ENCODE measurements around the gene TAF11L12. TPM values are rescaled to one million over a fixed set of nuclear protein-coding genes. Genes with fewer than 3 reads are reported as not detected.
"Not testable (repeated sequence)": the region's sequence is repeated elsewhere in the genome, so short reads cannot be mapped to it uniquely, and the experiment has no call there.

Gene TAF11L12
- not detected in 2 replicates for total RNA-seq (ENCODE audit: low replicate concordance)

DNA sequence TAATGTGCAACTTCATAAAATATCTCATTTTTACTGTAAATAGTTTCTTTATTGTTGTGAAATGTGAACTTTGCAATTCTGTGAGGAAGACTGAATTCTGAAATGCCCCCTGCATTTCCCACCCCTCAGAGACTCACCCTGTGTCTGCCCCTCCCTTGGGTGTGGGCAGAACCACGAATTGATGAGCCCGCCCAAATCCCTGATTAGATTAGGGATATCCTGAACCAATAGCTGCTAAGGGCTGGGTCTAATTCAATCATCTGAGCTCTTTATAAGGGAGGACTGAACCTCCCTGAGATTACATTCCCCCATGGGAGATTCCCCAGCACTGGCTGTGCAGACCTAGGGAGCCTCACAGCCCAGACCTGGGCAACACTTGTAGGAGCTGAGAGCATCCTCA is at the start of gene TAF11L12:
TAF11L12 (plus strand) TSS at position 301 of the 400 bp plus-strand sequence.
- H3K4me3 ChIP-seq (ENCODE audit: low read depth, low read length); DNase-seq (ENCODE audit: low read depth): not testable (repeated sequence)

- DNase-seq (ENCODE audit: low read depth); H3K4me3 ChIP-seq (ENCODE audit: low read depth, low read length): not testable (repeated sequence)
These were observed 24.5 kb upstream of the TAF11L12 start, which contains the start of gene TAF11L7 for GRCh38 chr5:17585658-17586057. TAF11L7 (minus strand) TSS chr5:17585758.

DNA sequence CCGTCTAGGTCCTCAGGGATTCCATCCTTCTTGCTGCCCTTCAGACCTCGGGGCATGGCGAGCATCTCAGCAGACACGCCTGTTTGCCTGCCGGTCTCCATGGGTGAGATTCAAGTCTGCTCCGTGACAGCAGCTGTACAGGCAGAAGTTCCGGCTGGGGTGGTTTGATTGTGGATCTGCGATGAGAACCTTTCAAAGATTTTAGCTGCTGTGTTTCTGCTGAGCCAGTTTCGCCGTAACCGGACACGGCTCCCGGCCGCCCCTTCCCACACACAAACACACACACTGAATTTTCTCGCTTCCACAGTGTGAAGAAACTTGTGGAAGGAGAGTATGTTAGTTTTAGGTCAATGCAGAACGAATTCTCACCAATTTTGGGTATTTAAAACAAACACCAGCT is 19.3 kb upstream of the TAF11L12 start, which contains the start of gene TAF11L8:
TAF11L8 (minus strand) TSS at position 101 of the 400 bp plus-strand sequence.
- H3K4me3 ChIP-seq (ENCODE audit: low read depth, low read length); DNase-seq (ENCODE audit: low read depth): not testable (repeated sequence)

DNA sequence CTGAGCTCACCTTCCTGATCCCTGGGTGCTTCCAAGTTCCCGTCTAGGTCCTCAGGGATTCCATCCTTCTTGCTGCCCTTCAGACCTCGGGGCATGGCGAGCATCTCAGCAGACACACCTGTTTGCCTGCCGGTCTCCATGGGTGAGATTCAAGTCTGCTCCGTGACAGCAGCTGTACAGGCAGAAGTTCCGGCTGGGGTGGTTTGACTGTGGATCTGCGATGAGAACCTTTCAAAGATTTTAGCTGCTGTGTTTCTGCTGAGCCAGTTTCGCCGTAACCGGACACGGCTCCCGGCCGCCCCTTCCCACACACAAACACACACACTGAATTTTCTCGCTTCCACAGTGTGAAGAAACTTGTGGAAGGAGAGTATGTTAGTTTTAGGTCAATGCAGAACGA is 15.9 kb upstream of the TAF11L12 start, which contains the start of gene TAF11L9:
TAF11L9 (minus strand) TSS at position 140 of the 400 bp plus-strand sequence.
- not testable (repeated sequence) for DNase-seq (ENCODE audit: low read depth); H3K4me3 ChIP-seq (ENCODE audit: low read depth, low read length)

GRCh38 chr5:17597728-17598127 is 12.5 kb upstream of the TAF11L12 start, which contains the start of gene TAF11L10:
TAF11L10 (minus strand) TSS chr5:17597828.
- H3K4me3 ChIP-seq (ENCODE audit: low read depth, low read length); DNase-seq (ENCODE audit: low read depth): not testable (repeated sequence)

DNA sequence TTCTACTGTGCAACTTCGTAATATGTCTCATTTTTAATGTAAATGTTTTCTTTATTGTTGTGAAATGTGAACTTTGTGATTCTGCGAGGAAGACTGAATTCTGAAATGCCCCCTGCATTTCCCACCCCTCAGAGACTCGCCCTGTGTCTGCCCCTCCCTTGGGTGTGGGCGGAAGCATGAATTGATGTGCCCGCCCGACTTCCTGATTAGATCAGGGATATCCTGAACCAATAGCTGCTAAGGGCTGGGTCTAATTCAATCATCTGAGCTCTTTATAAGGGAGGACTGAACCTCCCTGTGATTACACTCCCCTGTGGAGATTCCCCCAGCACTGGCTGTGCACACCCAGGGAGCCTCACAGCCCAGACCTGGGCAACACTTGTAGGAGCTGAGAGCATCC is 6.3 kb upstream of the TAF11L12 start, which contains the start of gene TAF11L11:
TAF11L11 (plus strand) TSS at position 304 of the 400 bp plus-strand sequence.
- DNase-seq (ENCODE audit: low read depth); H3K4me3 ChIP-seq (ENCODE audit: low read depth, low read length): not testable (repeated sequence)

- TF ChIP-seq, protein P1, sequence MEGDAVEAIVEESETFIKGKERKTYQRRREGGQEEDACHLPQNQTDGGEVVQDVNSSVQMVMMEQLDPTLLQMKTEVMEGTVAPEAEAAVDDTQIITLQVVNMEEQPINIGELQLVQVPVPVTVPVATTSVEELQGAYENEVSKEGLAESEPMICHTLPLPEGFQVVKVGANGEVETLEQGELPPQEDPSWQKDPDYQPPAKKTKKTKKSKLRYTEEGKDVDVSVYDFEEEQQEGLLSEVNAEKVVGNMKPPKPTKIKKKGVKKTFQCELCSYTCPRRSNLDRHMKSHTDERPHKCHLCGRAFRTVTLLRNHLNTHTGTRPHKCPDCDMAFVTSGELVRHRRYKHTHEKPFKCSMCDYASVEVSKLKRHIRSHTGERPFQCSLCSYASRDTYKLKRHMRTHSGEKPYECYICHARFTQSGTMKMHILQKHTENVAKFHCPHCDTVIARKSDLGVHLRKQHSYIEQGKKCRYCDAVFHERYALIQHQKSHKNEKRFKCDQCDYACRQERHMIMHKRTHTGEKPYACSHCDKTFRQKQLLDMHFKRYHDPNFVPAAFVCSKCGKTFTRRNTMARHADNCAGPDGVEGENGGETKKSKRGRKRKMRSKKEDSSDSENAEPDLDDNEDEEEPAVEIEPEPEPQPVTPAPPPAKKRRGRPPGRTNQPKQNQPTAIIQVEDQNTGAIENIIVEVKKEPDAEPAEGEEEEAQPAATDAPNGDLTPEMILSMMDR (IDR thresholded peaks at IDR 0.05; ENCODE audit: insufficient read depth, low read length), result no peak
- H3K4me3 ChIP-seq (ENCODE audit: low read depth, low read length), result no peak overlapping the region
- no peak for DNase-seq (ENCODE audit: low read depth)
These were observed 5.2 kb upstream of the TAF11L12 start for GRCh38 chr5:17604951-17605350.

- not testable (repeated sequence) for H3K4me3 ChIP-seq (ENCODE audit: low read depth, low read length); DNase-seq (ENCODE audit: low read depth)
These were observed 2.7 kb upstream of the TAF11L12 start for GRCh38 chr5:17607461-17607860.

GRCh38 chr5:17614872-17615605 is 4.8 kb downstream of the TAF11L12 start:
- TF ChIP-seq, protein P1 (IDR thresholded peaks at IDR 0.05; ENCODE audit: insufficient read depth, low read length), result no peak
- DNase-seq (ENCODE audit: low read depth), result no peak
- H3K4me3 ChIP-seq (ENCODE audit: low read depth, low read length), result no peak overlapping the region

GRCh38 chr5:17619354-17619753 is 9.2 kb downstream of the TAF11L12 start:
- DNase-seq (ENCODE audit: low read depth), result no peak
- H3K4me3 ChIP-seq (ENCODE audit: low read depth, low read length), result no peak overlapping the region
- TF ChIP-seq, protein P1 (IDR thresholded peaks at IDR 0.05; ENCODE audit: insufficient read depth, low read length), result no peak
